Activated CD4-positive, alpha-beta memory T cell treated with anti-CD3 and anti-CD28 coated beads, Interleukin-2, amount 10 ng/mL, durations not matched to agents 7 days and 5 days (primary cell): ENCODE measurements around the gene SP9. TPM values are rescaled to one million over a fixed set of nuclear protein-coding genes. Genes with fewer than 3 reads are reported as not detected.

Experiments used
- CTCF ChIA-PET: fragments of 350-600 bp; sonication (Branson Sonifier 250); formaldehyde crosslinking; loops from one replicate; lab custom pipeline; 2021; ENCODE audit warnings: antibody characterized with exemption, inconsistent platforms; lab: Charles Lee
- POLR2A ChIA-PET: fragments of 350-600 bp; sonication (Branson Sonifier 250); formaldehyde crosslinking; loops from one replicate; lab custom pipeline; 2021; ENCODE audit warnings: antibody characterized with exemption; lab: Charles Lee
- DNase-seq: peaks from one replicate; pipeline ENCODE4 v3.0.0-alpha.2; 2020
- H3K27ac Mint-ChIP-seq: one replicate; pipeline ENCODE4 v1.8.0; 2021; ENCODE audit warnings: mild to moderate bottlenecking, mixed read lengths
- H3K27me3 Mint-ChIP-seq: one replicate; pipeline ENCODE4 v1.8.0; 2021; ENCODE audit warnings: mixed read lengths
- H3K36me3 Mint-ChIP-seq: one replicate; pipeline ENCODE4 v1.8.0; 2021; ENCODE audit warnings: low read depth, mixed read lengths
- H3K4me1 Mint-ChIP-seq: one replicate; pipeline ENCODE4 v1.8.0; 2021; ENCODE audit warnings: mixed read lengths
- H3K4me3 Mint-ChIP-seq: one replicate; pipeline ENCODE4 v1.8.0; 2021; ENCODE audit warnings: mild to moderate bottlenecking, mixed read lengths
- H3K9me3 Mint-ChIP-seq: one replicate; pipeline ENCODE4 v1.8.0; 2021; ENCODE audit warnings: mixed read lengths
- total RNA-seq, 2 experiments: library from RNA; stranded (reverse); gene quantifications; one replicate each; pipeline ENCODE4 v1.2.3, GENCODE V29; 2021

The SP9 gene
- total RNA-seq, 2 experiments from 2014 or later, result not detected

DNA sequence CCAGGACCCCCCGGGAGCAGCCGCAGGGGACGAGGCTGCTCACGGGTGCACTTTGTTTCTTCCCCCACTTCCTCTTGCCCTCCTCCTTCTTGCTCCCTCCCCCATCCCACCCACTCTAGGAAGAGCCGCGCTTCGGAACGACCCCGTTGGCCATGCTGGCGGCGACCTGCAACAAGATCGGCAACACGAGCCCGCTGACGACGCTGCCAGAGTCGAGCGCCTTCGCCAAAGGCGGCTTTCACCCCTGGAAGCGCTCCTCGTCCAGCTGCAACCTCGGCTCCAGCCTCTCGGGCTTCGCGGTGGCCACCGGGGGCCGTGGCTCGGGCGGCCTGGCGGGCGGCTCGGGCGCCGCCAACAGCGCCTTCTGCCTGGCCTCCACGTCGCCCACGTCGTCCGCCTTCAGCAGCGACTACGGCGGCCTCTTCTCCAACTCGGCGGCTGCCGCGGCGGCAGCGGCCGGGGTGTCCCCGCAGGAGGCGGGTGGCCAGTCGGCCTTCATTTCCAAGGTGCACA, 1.3 kb downstream of the SP9 start:
- CTCF ChIA-PET, result interaction anchor here (0.7 to 1.1 kb wide), 3 partner anchors 24 to 443 kb away, joined by 3 to 4 read pairs (median 3); no protein-coding TSS in a partner anchor
- Mint-ChIP-seq H3K27ac (no peak overlapping the region), H3K36me3 (peaks cover 7% of the 10 kb centered on the region), H3K4me3 (peak overlapping the region; percentile 10), H3K4me1 (peaks cover 44% of the 10 kb centered on the region), H3K27me3 (peaks cover 78% of the 10 kb centered on the region), H3K9me3 (no peaks in the 10 kb centered on the region)
- POLR2A ChIA-PET, result interaction anchor here (1.3 kb wide), 1 partner anchor 88 kb away, joined by 4 read pairs; the partner anchor contains the start of gene OLA1
- no peak for DNase-seq

DNA sequence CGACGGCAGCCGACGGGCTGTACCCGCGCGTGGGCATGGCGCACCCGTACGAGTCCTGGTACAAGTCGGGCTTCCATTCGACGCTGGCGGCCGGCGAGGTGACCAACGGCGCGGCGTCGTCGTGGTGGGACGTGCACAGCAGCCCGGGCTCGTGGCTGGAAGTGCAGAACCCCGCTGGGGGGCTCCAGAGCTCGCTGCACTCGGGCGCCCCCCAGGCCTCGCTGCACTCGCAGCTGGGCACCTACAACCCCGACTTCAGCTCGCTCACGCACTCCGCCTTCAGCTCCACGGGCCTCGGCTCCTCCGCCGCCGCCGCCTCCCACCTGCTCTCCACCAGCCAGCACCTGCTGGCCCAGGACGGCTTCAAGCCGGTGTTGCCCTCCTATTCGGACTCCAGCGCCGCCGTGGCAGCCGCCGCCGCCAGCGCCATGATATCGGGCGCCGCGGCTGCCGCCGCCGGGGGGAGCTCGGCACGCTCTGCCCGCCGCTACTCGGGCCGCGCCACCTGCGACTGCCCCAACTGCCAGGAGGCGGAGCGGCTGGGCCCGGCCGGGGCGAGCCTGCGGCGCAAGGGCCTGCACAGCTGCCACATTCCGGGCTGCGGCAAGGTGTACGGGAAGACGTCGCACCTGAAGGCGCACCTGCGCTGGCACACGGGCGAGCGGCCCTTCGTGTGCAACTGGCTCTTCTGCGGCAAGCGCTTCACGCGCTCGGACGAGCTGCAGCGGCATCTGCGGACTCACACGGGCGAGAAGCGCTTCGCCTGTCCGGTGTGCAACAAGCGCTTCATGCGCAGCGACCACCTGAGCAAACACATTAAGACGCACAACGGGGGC, 2.0 kb downstream of the SP9 start:
- peaks cover 48% of the 10 kb centered on the region for H3K4me1 Mint-ChIP-seq
- H3K27ac Mint-ChIP-seq, result no peak overlapping the region
- ChIA-PET POLR2A (interaction anchor here (1.3 to 1.6 kb wide), 3 partner anchors 88 to 371 kb away, joined by 3 to 4 read pairs (median 4); partner anchors contain the start of gene OLA1), CTCF (interaction anchor here (0.6 to 0.9 kb wide), 4 partner anchors 88 to 1010 kb away, joined by 3 to 4 read pairs (median 3); partner anchors contain the start of gene OLA1)
- peaks cover 78% of the 10 kb centered on the region for H3K27me3 Mint-ChIP-seq
- H3K36me3 Mint-ChIP-seq, result peaks cover 10% of the 10 kb centered on the region
- no peaks in the 10 kb centered on the region for H3K9me3 Mint-ChIP-seq
- H3K4me3 Mint-ChIP-seq, result peak overlapping the region; percentile 69
- DNase-seq, result no peak

DNA sequence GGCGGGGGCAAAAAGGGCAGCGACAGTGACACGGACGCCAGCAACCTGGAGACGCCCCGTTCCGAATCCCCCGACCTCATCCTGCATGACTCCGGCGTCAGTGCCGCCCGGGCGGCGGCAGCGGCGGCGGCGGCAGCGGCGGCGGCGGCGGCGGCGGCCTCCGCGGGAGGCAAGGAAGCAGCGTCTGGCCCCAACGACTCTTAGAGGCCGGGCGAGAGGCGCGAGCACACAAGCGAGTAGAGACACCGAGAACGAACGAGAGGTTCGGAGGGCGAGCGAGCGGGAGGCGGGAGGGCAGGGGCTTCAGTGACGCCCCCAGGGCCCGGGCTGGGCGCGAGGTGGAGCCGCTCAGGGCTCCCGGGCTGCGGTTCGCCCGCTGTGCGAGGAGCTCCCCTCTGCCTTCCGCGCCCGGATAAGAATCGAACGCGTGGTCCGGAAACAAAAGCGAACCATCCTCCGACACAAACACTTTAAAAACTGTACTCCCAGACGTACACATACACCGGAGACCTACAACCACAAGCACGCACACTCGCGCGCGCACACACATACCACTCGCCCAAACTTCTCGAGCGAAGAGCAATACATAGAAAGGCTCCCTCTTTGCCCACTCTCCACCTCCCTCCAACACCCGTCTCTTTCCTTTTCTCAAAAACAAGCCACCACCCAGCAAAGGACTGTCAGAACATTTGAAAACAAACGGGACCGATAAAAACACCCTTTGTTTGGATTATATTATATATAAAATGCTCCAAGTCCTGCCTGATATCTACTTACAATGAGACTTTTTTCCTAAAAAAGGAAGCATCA, 2.8 kb downstream of the SP9 start:
- H3K4me1 Mint-ChIP-seq, result peaks cover 49% of the 10 kb centered on the region
- no peaks in the 10 kb centered on the region for H3K9me3 Mint-ChIP-seq
- ChIA-PET POLR2A (interaction anchor here (1.3 to 1.6 kb wide), 3 partner anchors 89 to 372 kb away, joined by 3 to 4 read pairs (median 4); partner anchors contain the start of gene OLA1), CTCF (interaction anchor here (0.6 to 0.8 kb wide), 2 partner anchors 89 to 1011 kb away, joined by 3 read pairs; partner anchors contain the start of gene OLA1)
- peaks cover 10% of the 10 kb centered on the region for H3K36me3 Mint-ChIP-seq
- no peak for DNase-seq
- H3K27ac Mint-ChIP-seq, result peak overlapping the region; percentile 54
- peak overlapping the region; percentile 69 for H3K4me3 Mint-ChIP-seq
- peaks cover 72% of the 10 kb centered on the region for H3K27me3 Mint-ChIP-seq

DNA sequence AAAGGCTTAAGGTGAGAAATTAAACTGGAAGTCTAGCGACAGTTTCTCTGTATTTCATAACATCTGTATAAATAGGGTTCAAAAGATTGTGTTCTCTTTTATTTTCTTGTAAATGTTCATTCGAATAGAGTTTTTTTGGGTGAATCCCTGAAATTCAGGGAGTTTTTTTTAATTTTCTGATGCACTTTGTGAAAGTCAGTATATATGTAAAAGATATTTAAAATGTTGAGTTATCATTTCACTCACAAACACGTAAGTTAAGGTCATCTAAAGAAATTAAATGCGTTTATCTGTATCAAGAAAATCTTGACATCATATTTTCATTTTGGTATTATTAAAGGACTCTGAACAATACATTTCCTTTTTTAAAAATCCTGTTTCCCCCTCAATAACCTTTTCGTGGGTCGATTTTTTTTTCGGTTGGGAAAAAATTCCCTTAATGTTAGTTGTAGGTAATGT, 3.4 kb downstream of the SP9 start:
- POLR2A ChIA-PET, result interaction anchor here (1.5 to 1.6 kb wide), 2 partner anchors 120 to 372 kb away, joined by 3 to 4 read pairs; no protein-coding TSS in a partner anchor
- Mint-ChIP-seq H3K4me3 (no peak overlapping the region), H3K9me3 (no peaks in the 10 kb centered on the region), H3K27me3 (peaks cover 72% of the 10 kb centered on the region), H3K36me3 (peaks cover 10% of the 10 kb centered on the region), H3K27ac (no peak overlapping the region), H3K4me1 (peaks cover 49% of the 10 kb centered on the region)
- no peak for DNase-seq
- CTCF ChIA-PET, result no interaction called here

DNA sequence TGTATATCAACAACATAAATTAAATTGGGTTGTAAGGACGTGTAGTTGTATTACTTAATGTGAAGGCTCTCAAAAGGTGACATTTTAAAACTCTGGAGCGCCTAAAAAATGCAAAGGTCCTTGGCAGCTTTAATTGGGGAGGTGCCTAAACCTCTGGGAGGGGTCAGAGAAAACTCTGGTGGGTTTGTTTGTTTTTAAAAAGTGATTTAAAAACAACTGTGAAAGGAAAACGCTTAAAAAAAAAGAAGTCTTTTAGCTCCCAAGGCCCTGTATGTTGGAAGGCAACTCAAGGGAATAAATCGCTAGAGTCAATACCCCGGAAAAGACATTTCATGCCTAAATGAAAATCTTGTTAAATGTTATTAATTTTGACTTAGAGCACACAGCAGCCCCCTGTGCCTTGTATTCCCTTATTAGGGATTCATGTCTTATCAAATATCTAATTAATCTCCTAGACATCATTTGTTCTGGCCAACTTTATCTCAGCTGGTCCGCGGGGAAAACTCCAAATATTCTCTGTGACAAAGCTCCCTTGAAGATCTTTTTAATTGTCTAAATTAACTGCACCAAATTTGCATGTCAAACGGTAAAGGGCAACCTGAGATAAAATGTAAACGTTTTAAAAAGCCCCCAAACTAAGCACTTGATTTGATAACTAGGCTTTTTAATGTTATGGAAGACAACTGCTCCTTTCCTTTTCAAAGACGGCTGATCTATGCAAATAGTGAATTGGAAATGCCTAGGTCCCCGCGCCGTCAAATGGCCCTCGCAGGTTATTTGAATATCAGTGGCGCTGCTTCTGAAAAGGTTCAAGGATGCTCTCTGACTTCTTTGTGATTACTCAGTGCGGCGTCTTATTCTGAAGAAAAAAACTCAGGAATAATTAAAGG, 4.2 kb downstream of the SP9 start:
- ChIA-PET POLR2A (no interaction called here), CTCF (no interaction called here)
- Mint-ChIP-seq H3K36me3 (peaks cover 10% of the 10 kb centered on the region), H3K27ac (peak overlapping the region; percentile 26), H3K4me3 (no peak overlapping the region), H3K9me3 (no peaks in the 10 kb centered on the region), H3K4me1 (peaks cover 47% of the 10 kb centered on the region), H3K27me3 (peaks cover 70% of the 10 kb centered on the region)
- no peak for DNase-seq

DNA sequence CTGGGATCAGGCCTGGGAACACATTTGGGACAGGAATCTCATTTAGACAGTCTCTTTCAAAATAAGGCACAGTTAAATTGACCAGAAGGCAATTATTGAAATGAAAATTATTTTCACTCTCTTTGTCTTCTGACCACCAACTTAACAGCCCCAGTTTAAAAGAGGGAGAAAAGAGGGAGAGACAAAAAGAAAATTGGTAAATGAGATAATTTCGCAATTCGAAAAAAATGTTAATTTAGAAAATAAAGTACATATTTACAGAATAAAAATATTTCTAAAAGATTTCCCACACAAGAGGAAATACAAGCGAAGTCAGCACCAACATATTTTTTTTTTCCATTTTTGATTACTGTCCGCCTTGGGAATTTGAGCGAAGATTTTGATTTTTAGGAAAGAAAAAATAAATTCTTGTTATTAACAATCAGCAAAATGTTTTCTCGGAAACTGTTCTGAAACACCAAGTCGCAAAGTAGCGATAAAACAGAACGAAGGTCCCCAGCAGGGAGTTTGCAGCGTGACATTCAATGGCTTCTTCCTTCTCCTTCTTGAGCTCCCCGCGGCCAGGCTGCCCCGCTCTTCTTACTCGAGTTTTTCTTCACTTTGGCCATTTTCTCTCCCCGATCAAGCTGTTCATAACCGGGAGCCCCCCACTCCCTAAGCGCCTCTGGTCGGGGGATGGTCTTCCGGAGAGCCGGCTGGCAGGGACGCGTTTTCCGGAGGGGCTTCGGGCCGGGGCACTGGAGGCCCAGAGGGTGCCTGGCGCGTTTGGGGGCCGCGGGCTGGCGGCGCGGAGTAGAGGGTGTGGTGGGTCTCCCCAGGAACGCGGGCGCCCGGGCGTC, 5.0 kb downstream of the SP9 start:
- DNase-seq, result no peak
- H3K4me3 Mint-ChIP-seq, result no peak overlapping the region

DNA sequence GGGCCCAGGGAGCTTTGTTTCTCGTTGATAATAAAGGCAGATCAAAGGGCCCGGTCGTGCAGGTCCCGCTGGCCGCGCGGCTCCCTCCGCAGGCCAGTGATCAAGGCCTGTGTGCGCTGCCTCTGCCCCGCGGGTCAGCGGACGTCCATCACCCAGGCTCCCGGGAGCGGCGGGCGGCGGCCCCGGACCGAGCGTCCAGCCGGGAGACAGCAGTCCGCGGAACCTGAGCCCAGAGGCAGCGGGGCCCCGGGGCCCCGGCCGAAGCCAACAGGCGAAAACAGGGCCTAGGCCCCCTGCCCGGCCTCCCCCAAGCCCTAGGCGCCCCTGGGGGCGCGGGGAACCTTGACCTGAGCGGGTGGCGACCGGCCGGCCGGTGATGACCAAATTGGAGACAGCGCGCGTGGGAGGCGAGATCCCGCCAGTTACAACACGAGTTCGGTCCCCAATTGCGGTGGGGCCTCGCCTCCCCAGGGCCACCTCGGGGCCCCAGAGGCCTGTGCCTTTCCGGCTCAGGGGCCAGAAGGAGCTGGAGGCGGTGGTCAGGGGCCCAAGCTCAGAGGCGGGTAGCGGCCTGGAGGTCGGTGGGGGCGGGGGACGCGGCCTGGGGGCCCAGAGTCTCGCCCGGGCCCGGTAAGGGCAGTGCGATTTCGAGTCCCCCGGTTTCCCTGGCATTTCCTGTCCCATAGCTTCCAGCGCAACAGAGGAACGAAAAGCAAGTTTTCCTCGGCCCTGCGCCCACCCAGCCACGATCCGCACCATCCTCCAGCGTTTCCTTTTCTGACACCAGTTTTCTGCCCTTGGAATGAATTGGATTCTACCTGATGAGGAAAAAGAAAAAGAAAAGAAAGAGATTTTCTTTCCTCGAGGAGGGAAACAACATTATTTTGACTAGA, 5.9 kb downstream of the SP9 start:
- H3K4me1 Mint-ChIP-seq, result peaks cover 41% of the 10 kb centered on the region
- no peak for DNase-seq
- no peak overlapping the region for H3K4me3 Mint-ChIP-seq
- peaks cover 5% of the 10 kb centered on the region for H3K36me3 Mint-ChIP-seq
- CTCF ChIA-PET, result interaction anchor here (0.7 to 2.3 kb wide), 35 partner anchors 10 to 1773 kb away, joined by 3 to 30 read pairs (median 4); partner anchors contain the start of genes OLA1 and SCRN3
- H3K27ac Mint-ChIP-seq, result no peak overlapping the region
- no peaks in the 10 kb centered on the region for H3K9me3 Mint-ChIP-seq
- peaks cover 71% of the 10 kb centered on the region for H3K27me3 Mint-ChIP-seq
- POLR2A ChIA-PET, result interaction anchor here (0.8 to 1.2 kb wide), 4 partner anchors 10 to 92 kb away, joined by 3 to 4 read pairs (median 4); partner anchors contain the start of gene OLA1

More for the DNA sequence above, 5.0 kb downstream of the SP9 start:
- Mint-ChIP-seq H3K27me3 (peaks cover 72% of the 10 kb centered on the region), H3K27ac (peak overlapping the region; percentile 26), H3K36me3 (peaks cover 10% of the 10 kb centered on the region), H3K9me3 (no peaks in the 10 kb centered on the region), H3K4me1 (peaks cover 48% of the 10 kb centered on the region)
- ChIA-PET POLR2A (interaction anchor here (0.8 kb wide), 1 partner anchor 9 kb away, joined by 4 read pairs; no protein-coding TSS in a partner anchor), CTCF (interaction anchor here (2.3 kb wide), 1 partner anchor 9 kb away, joined by 26 read pairs; no protein-coding TSS in a partner anchor)

DNA sequence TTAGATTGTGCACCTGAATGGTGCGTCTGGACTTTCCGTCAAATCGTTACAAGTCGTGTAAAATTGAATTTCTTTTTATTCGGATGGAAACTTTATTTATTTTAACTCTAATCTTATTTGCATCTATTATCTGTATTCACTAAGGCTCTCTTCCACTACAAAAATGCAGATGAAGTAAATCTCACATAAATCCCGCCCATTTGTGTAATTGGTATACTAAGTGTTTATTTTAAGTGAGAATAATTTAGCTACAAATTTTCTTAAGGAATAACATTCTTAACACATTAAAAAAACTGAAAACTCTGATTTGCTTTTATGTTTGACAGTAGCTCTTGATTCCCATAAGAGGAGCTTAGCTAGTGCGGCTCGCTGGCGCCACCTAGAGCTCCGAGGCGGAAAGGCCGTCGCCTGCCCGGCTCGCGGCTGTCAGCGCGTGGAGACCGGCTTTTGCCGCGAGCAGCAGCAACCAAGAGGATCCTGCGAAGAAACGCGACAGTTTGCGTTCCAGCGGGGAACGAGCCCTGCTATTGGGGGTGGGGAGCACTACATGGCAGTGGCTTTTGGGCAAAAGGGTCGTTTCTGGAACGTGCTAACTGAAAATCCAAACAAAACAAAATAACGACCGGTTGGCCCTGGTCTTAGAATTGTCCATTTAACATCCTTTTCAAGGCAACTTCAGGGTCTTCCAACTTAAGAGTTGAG, 6.7 kb downstream of the SP9 start:
- Mint-ChIP-seq H3K27me3 (peaks cover 71% of the 10 kb centered on the region), H3K9me3 (no peaks in the 10 kb centered on the region), H3K4me3 (peak overlapping the region; percentile 68), H3K4me1 (peaks cover 41% of the 10 kb centered on the region), H3K27ac (peak overlapping the region; percentile 64), H3K36me3 (peaks cover 5% of the 10 kb centered on the region)
- CTCF ChIA-PET, result interaction anchor here (0.7 to 2.3 kb wide), 36 partner anchors 10 to 1772 kb away, joined by 3 to 30 read pairs (median 4); partner anchors contain the start of genes OLA1 and SCRN3
- peak; percentile 89 for DNase-seq
- POLR2A ChIA-PET, result interaction anchor here (0.8 to 1.2 kb wide), 3 partner anchors 15 to 93 kb away, joined by 3 to 4 read pairs (median 4); partner anchors contain the start of gene OLA1

- Mint-ChIP-seq H3K27me3 (peaks cover 67% of the 10 kb centered on the region), H3K27ac (no peak overlapping the region), H3K36me3 (peaks cover 5% of the 10 kb centered on the region), H3K4me1 (peaks cover 38% of the 10 kb centered on the region), H3K9me3 (no peaks in the 10 kb centered on the region), H3K4me3 (peak overlapping the region; percentile 41)
- ChIA-PET POLR2A (interaction anchor here (0.9 to 1.7 kb wide), 3 partner anchors 16 to 93 kb away, joined by 4 to 5 read pairs (median 4); partner anchors contain the start of gene OLA1), CTCF (interaction anchor here (0.7 to 2.3 kb wide), 29 partner anchors 9 to 1772 kb away, joined by 3 to 30 read pairs (median 4); partner anchors contain the start of gene SCRN3)
- no peak for DNase-seq
These were observed 7.4 kb downstream of the SP9 start for GRCh38 chr2:174341995-174342685.
